Lower leg skin (tissue), 3 donors: ENCODE measurements around the gene ACOX1.

Experiments
- POLR2A ChIP-seq, 2 donors: fragments of 450-650 bp; IDR thresholded peaks; one replicate each; pipeline ENCODE4 v1.6.1; 2016 to 2017; ENCODE audit warnings: antibody characterized with exemption in 2 of 2, mild to moderate bottlenecking in 1 of 2, moderate library complexity in 1 of 2
- TF ChIP-seq, protein P1 (sequence below), 3 donors: fragments of 450-650 bp; IDR thresholded peaks; one replicate each; pipeline ENCODE4 v1.5.1; 2016; ENCODE audit warnings: antibody characterized with exemption in 3 of 3, mild to moderate bottlenecking in 3 of 3, moderate library complexity in 2 of 3

DNA sequence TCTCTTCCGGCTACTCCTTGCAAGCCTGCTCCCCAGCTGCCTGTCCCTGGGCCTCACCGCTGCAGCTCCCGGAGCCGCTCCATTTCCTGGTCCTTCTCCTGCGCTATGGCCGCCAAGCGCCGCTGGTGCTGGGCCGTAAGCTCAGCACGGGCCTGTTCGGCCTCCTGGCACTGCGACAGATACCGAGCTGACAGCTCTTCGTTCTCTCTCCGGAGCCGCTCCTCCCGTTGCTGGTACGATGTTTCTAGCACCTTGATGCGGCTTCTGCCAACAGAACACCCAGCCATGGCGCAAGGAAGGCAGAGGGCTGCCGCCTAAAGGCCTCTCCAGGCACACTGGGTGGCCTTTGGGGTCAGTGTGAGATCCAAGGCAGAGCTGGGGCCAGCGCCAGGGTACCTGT lies 59.4 kb downstream of the ACOX1 start:
- TF ChIP-seq, protein P1, sequence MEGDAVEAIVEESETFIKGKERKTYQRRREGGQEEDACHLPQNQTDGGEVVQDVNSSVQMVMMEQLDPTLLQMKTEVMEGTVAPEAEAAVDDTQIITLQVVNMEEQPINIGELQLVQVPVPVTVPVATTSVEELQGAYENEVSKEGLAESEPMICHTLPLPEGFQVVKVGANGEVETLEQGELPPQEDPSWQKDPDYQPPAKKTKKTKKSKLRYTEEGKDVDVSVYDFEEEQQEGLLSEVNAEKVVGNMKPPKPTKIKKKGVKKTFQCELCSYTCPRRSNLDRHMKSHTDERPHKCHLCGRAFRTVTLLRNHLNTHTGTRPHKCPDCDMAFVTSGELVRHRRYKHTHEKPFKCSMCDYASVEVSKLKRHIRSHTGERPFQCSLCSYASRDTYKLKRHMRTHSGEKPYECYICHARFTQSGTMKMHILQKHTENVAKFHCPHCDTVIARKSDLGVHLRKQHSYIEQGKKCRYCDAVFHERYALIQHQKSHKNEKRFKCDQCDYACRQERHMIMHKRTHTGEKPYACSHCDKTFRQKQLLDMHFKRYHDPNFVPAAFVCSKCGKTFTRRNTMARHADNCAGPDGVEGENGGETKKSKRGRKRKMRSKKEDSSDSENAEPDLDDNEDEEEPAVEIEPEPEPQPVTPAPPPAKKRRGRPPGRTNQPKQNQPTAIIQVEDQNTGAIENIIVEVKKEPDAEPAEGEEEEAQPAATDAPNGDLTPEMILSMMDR (IDR thresholded peaks at IDR 0.05): no peak
- no peak for TF ChIP-seq POLR2A (IDR thresholded peaks at IDR 0.05)
